ENCODE data around the gene LRRC36. TPM values are rescaled to one million over a fixed set of nuclear protein-coding genes. Genes with fewer than 3 reads are reported as not detected.
A peak's percentile ranks its signal among the peaks of the same experiment; 100 is the strongest.

Gene LRRC36
- total RNA-seq, 4 donors from 2014 or later = 0.46 to 2.8 TPM; not detected in 2

DNA sequence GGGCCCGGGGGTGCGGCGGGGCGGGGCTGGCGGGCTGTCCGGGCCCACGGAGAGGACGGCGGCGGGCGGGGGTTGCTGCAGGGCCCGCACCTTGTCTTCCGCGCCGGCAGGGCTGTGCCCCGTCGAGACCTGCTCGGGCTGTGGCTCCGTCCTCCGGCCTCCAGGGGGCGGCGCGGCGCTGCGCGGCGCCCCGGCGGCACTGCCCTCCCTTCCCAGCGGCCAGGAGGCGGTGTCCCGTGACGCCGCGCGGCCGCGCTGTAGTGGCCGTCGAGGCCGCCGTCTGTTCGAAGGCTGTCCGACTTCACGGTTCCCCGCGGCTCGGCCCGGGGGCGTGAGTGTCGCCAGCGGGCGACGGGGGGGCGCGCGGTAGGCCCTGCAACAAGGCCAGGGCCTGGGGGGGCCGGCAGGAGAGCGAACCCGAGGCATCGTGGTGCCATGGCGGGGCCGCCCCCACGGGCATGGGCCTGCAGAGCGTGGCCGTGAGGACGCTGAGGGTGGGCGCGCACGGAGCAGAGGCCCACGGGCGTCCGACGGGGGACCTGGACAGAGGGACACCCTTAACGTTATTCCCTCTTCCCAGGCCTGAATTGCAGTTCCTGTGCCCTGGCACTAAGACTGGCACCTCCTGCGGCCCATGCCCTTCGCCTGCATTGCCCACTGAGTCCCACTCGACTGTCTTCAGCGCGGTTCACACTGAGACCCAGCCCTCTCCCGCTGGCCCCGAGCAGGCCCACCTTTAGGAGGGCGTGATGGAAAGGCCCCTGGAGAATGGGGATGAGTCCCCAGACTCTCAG lies 47.1 kb upstream of the LRRC36 start, which contains the start of gene PLEKHG4:
PLEKHG4 (plus strand) TSS at position 237 of the 794 bp plus-strand sequence; CDS start at position 750, 513 bp downstream.
- Histone ChIP-seq H3K4me1 (peaks cover 0 to 5% of the 10 kb centered on the region in 2 donors), H3K27me3 (no peaks in the 10 kb centered on the region), H3K4me3 (peak within 1 kb of the TSS; percentile 22 to 53), H3K36me3 (no peaks in the 10 kb centered on the region), H3K9me3 (no peaks in the 10 kb centered on the region), H3K27ac (peak within 1 kb of the TSS; percentile 53 to 75)
- intact Hi-C loops (cut with DNase I; ENCODE audit: low total_unique reads) = no loop called here
- peak; percentile 54 to 75 for DNase-seq
- peak in 1 of 2 donors; percentile 46 for TF ChIP-seq POLR2A (IDR thresholded peaks at IDR 0.05)
- TF ChIP-seq, protein P1, sequence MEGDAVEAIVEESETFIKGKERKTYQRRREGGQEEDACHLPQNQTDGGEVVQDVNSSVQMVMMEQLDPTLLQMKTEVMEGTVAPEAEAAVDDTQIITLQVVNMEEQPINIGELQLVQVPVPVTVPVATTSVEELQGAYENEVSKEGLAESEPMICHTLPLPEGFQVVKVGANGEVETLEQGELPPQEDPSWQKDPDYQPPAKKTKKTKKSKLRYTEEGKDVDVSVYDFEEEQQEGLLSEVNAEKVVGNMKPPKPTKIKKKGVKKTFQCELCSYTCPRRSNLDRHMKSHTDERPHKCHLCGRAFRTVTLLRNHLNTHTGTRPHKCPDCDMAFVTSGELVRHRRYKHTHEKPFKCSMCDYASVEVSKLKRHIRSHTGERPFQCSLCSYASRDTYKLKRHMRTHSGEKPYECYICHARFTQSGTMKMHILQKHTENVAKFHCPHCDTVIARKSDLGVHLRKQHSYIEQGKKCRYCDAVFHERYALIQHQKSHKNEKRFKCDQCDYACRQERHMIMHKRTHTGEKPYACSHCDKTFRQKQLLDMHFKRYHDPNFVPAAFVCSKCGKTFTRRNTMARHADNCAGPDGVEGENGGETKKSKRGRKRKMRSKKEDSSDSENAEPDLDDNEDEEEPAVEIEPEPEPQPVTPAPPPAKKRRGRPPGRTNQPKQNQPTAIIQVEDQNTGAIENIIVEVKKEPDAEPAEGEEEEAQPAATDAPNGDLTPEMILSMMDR (IDR thresholded peaks at IDR 0.05) = peak; percentile 42 to 94 (median 90)

- no peak for DNase-seq
- Histone ChIP-seq H3K4me3 (peak overlapping the region in 1 of 2 donors; percentile 53), H3K27me3 (no peaks in the 10 kb centered on the region), H3K27ac (peak overlapping the region in 1 of 2 donors; percentile 75), H3K9me3 (no peaks in the 10 kb centered on the region), H3K36me3 (no peaks in the 10 kb centered on the region), H3K4me1 (peaks cover 0 to 5% of the 10 kb centered on the region in 2 donors)
- TF ChIP-seq POLR2A (IDR thresholded peaks at IDR 0.05) = no peak
- TF ChIP-seq, protein P1 (IDR thresholded peaks at IDR 0.05) = no peak
- intact Hi-C loops (cut with DNase I; ENCODE audit: low total_unique reads) = no loop called here
Observed at GRCh38 chr16:67280090-67281015, 46.3 kb upstream of the LRRC36 start.

DNA sequence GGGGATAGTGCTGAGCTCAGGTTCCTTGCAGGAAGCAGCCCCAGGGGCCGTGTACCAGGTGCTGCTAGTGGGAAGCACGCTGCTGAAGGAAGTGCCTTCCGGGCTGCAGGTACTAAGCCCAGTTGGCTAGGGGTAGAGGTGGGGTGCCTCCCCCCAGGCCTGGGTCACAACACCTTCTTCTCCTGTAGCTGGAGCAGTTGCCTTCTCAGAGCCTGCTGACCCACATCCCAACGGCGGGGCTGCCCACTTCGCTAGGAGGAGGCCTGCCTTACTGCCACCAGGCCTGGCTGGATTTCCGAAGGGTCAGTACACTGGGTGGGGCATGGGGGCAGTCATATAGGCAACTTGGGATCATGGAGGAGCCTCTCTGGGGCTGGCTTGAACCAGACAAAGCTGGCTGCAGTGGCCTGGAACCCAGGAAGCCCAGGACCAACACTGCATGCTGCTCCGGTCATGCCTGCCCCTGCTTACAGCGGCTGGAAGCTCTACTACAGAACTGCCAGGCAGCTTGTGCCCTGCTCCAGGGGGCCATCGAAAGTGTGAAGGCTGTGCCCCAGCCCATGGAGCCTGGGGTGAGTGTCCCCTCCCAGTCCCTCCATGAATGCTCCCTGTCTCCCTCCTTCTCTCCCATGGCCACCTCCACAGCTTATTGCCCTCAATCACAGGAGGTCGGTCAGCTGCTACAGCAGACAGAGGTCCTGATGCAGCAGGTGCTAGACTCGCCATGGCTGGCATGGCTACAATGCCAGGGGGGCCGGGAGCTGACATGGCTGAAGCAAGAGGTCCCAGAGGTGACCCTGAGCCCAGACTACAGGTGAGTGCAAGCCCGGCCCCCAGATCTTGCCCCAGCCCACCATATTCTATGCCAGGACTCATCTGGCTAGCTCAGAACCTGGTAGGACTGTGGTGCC lies 44.8 kb upstream of the LRRC36 start:
- TF ChIP-seq, protein P1 (IDR thresholded peaks at IDR 0.05) = no peak
- TF ChIP-seq POLR2A (IDR thresholded peaks at IDR 0.05) = no peak
- H3K27me3 ChIP-seq = no peaks in the 10 kb centered on the region
- no peak overlapping the region for H3K4me3 ChIP-seq
- no peaks in the 10 kb centered on the region for H3K9me3 ChIP-seq
- H3K4me1 ChIP-seq = peaks cover 0 to 5% of the 10 kb centered on the region in 2 donors
- H3K36me3 ChIP-seq = no peaks in the 10 kb centered on the region
- DNase-seq = no peak
- intact Hi-C loops (cut with DNase I; ENCODE audit: low total_unique reads) = no loop called here
- no peak overlapping the region for H3K27ac ChIP-seq

- intact Hi-C loops (cut with DNase I; ENCODE audit: low total_unique reads) = no loop called here
- no peak overlapping the region for H3K4me3 ChIP-seq
- no peaks in the 10 kb centered on the region for H3K9me3 ChIP-seq
- H3K27me3 ChIP-seq = no peaks in the 10 kb centered on the region
- no peak overlapping the region for H3K27ac ChIP-seq
- TF ChIP-seq POLR2A (IDR thresholded peaks at IDR 0.05) = no peak
- TF ChIP-seq, protein P1 (IDR thresholded peaks at IDR 0.05) = no peak
- H3K4me1 ChIP-seq = peaks cover 0 to 5% of the 10 kb centered on the region in 2 donors
- DNase-seq = no peak
- no peaks in the 10 kb centered on the region for H3K36me3 ChIP-seq
Observed at GRCh38 chr16:67282447-67282805, 44.2 kb upstream of the LRRC36 start.
